Eye (tissue), 1 donor: Measurements from ENCODE around the gene NBEAL1.
"Not testable (repeated sequence)": the region's sequence is repeated elsewhere in the genome, so short reads cannot be mapped to it uniquely, and the experiment has no call there.

Experiments
- DNase-seq: peaks from one replicate; pipeline ENCODE4 v3.0.0-alpha.2; 2015

NBEAL1 gene

GRCh38 chr2:203237346-203238238 lies 222.9 kb downstream of the NBEAL1 start:
- peak; percentile 6 for DNase-seq

GRCh38 chr2:203238292-203238703 lies 223.6 kb downstream of the NBEAL1 start:
- no peak for DNase-seq

DNA sequence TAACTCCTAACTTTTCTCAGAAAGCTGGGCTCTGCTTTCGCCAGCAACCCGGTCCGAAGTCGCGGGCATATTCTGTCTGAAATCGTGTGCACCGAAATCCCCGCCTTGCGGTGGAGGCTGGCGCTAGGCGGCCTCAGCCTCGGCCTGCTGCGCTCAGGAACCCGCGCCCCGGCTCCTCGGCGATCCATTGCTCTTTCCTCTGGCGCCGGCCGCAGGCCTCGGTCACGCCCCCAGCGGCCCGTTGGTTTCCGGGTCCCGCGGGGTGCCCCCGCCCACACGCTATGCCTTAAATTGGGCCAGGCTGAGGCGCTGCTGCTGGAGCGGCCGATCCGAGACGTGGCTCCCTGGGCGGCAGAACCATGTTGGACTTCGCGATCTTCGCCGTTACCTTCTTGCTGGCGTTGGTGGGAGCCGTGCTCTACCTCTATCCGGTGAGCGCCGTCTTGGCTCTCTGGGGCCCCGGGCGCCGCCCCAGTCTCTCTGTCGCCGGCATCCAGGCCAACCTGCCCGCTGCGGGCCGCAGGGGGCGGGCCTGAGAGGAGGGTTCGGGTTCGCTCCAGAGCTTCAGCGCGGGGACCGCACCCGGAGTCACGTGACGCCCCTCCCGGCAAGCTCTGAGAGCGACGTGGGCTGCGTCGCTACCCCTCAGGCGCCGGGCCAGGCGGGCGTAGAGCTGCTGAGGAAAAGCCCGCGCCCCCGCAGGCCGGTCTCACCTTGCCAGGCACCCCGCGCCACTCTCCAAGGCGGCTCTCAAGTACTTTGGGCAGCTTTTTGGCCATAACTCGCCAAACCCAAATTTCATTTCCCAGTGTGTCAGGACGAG lies 224.2 kb downstream of the NBEAL1 start, which contains the start of gene CYP20A1:
TSS of gene CYP20A1 (plus strand) at position 315 of the 823 bp plus-strand sequence. CDS start at position 360, 45 bp downstream.
- DNase-seq: peak; percentile 98

DNA sequence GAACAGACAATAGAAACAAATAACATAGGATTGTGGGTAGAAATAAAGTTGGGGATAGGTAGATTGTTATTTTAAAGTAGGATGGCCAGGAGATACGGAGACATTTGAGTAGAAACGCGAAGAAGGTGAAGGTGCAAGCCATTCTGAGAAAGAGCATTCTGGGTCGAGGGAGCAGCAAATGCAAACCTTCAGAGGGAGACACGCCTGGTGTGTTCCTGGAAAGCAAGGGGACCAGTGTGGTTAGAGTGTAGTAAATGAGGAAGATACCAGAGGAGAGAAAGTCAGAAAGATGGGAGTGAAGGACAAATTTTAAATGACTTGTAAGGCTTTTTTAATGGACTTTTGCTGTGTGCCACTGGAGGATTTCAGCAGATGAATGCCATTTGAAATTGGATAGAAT lies 225.8 kb downstream of the NBEAL1 start:
- DNase-seq: no peak

- no peak for DNase-seq
These were observed 227.8 kb downstream of the NBEAL1 start for GRCh38 chr2:203242518-203242917.

- DNase-seq: no peak
These were observed 232.0 kb downstream of the NBEAL1 start for GRCh38 chr2:203246646-203247045.

DNA sequence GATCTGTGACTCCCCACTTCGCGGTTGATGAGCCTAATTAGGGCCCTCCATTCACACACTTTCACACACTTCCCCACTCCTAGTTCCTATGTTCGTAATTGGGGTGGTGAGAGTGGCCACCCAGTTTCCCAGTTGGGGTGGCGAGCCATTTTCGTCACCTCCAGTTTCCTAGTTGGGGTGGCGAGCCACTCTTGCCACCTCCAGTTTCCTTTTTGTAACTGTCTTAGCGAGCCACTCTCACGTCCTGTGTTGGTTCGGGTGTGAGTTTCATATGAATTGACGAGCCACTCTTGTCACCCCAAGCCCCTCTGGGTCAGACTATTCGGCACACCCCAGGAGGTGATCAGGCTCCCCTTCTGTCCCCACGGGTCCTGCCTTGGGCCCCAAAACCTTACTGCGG lies 238.1 kb downstream of the NBEAL1 start:
- no peak for DNase-seq

DNA sequence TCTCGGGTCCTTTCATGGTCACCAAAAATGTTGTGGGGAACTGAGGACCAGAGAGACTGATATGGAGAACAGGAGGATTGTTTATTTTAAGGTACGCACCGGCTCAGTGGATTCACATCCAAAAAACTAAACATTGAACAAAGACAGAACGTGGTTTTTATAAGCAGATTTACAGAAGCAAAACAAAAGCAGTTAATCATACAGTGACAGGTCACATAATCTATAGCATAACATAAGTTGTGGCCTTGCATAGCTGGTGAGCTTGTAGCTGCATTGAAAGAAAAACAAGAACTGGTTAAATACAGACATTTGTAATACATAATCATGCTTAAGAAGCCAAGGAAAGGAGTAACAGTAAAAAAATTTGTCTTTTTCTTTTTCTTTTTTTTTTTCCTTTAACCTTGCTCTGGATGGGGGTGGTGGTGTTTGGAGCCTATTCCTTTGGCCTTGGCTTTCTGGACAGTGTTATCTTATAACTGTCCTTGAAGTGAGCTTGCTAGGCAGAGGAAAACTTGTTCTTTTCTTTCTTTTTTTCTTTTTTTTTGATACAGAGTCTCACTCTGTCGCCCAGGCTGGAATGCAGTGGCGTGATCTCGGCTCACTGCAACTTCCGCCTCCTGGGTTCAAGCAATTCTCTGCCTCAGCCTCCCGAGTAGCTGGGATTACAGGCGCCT lies 238.9 kb downstream of the NBEAL1 start:
- DNase-seq: not testable (repeated sequence)

DNA sequence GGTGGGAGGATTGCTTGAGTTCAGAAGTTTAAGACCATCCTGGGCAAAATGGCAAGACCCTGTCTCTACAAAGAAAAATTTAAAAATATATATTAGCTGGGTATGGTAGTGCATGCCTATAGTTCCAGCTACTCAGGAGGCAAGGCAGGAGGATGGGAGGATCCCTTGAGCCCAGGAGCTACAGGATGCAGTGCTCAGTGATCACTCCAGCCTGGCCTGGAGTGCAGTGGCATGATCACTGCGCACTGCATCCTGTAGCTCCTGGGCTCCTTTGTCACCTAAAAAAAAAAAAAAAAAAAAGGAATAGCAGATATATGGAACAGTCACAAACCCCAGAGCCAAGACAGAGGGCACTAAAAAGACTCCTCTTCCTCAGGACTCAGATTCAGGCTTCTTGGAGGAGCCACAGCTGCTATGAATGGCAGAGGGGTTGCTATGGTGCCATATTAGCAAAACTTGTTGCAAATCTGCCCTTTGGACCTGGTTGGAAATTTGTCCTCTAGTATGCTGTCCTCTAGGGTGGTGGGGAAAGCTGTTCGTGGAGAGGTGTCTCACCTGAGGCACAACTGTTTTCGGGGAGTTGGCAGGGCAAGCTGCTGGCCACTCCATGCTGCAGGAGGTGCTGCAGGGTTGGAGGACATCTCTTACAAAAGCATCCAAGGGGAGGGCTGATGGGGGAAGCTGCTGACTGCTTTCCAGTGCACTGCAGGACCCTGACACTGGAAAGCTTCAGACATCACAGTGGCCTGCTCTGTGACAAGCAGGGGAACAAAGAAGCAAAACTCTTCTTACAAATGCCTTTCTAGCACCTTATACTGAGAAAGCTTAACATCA lies 246.9 kb downstream of the NBEAL1 start:
- DNase-seq: no peak
